H1 (cell line): ENCODE data around the gene C16orf89.

Experiments used
- CBX5 ChIP-seq: fragments of 300-800, 300-1000 bp; sonication (generic); IDR thresholded peaks from 2 replicates; pipeline ENCODE4 v1.7.1; 2016; ENCODE audit warnings: antibody characterized with exemption, low read length, low read depth
- CHD1 ChIP-seq: IDR thresholded peaks from 2 replicates; pipeline ENCODE4 v1.6.1; 2012; ENCODE audit warnings: low read depth, low read length, improper control_type of control experiment
- CTCF ChIP-seq, 3 experiments: IDR thresholded peaks; 1 replicate in 2 of 3; 2 replicates in 1 of 3; pipeline versions ENCODE4 v1.5.1 to v1.6.1; 2011; ENCODE audit warnings: low read length in 3 of 3, mild to moderate bottlenecking in 3 of 3, inconsistent platforms in 2 of 3, low read depth in 1 of 3, moderate library complexity in 1 of 3; ENCODE audit not compliant: insufficient read depth in 1 of 3; ENCODE audit errors: control extremely low read depth in 1 of 3
- EZH2 ChIP-seq: fragments of 200-600 bp; sonication (generic); IDR thresholded peaks from 2 replicates; pipeline ENCODE4 v1.7.1; 2012; ENCODE audit warnings: low read depth, mild to moderate bottlenecking, moderate library complexity, low read length, inconsistent platforms; ENCODE audit not compliant: severe bottlenecking
- GABPA ChIP-seq: IDR thresholded peaks from 2 replicates; pipeline ENCODE4 v1.6.1; 2011; ENCODE audit warnings: mild to moderate bottlenecking, low read length, moderate library complexity, borderline replicate concordance; ENCODE audit not compliant: insufficient read depth
- MAFK ChIP-seq: IDR thresholded peaks from 2 replicates; pipeline ENCODE4 v1.6.1; 2012; ENCODE audit warnings: low read depth, mild to moderate bottlenecking, improper control_type of control experiment, low read length
- POLR2A ChIP-seq, 2 experiments: IDR thresholded peaks; 1 replicate in 1 of 2; 2 replicates in 1 of 2; pipeline ENCODE4 v1.6.1; 2011; ENCODE audit warnings: low read depth in 2 of 2, low read length in 2 of 2, mild to moderate bottlenecking in 2 of 2; ENCODE audit errors: control extremely low read depth in 1 of 2
- RAD21 ChIP-seq, 2 experiments: IDR thresholded peaks in 1 of 2; conservative IDR thresholded peaks in 1 of 2; 2 replicates each; pipeline ENCODE4 v1.6.1; 2011; ENCODE audit warnings: low read depth in 2 of 2, low read length in 2 of 2, improper control_type of control experiment in 1 of 2, inconsistent platforms in 1 of 2, mild to moderate bottlenecking in 1 of 2, moderate library complexity in 1 of 2
- RNF2 ChIP-seq: fragments of 200-900, 300-1000 bp; sonication (generic); IDR thresholded peaks from 2 replicates; pipeline ENCODE4 v1.7.1; 2016; ENCODE audit warnings: borderline replicate concordance, low read depth, mild to moderate bottlenecking, antibody characterized with exemption, low read length; ENCODE audit not compliant: poor library complexity, severe bottlenecking; ENCODE audit errors: missing control alignments
- TBP ChIP-seq: IDR thresholded peaks from 2 replicates; pipeline ENCODE4 v1.6.1; 2011; ENCODE audit warnings: low read depth, low read length, improper control_type of control experiment
- ZNF274 ChIP-seq: IDR thresholded peaks from 2 replicates; pipeline ENCODE4 v1.7.0; 2012; ENCODE audit warnings: low read length, borderline replicate concordance; ENCODE audit errors: extremely low read depth
- TF ChIP-seq, protein P1 (sequence below): IDR thresholded peaks from 2 replicates; pipeline ENCODE4 v1.6.1; 2012; ENCODE audit warnings: inconsistent platforms

DNA sequence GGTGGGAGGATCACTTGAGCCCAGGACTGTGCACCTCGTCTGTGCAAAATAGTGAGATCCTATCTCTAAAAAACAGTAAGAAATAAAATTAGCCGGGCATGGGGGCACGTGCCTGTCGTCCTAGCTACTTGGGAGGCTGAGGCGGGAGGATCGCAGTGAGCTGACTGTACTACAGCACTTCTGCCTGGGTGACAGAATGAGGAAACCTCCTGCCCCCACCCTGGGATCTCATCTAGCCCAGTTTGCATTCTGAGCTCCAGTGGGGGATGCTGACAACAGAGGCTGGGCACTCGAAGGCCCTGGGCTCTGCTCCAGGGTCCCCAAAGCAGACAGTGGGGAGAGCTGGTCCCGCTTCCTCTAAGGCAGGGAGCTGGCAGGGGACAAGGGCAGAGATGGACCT, 39.1 kb downstream of the C16orf89 start:
- TF ChIP-seq RNF2 (no peak), EZH2 (no peak), CTCF (IDR thresholded peaks at IDR 0.05; ENCODE audit: control extremely low read depth in 1 of 3, insufficient read depth in 1 of 3, low read depth in 1 of 3, low read length in 3 of 3) (no peak), CHD1 (no peak), RAD21 (IDR thresholded peaks at IDR 0.05 in 1 of 2, conservative IDR thresholded peaks at IDR 0.05 in 1 of 2; ENCODE audit: low read depth in 2 of 2, low read length in 2 of 2) (no peak), POLR2A (IDR thresholded peaks at IDR 0.05; ENCODE audit: control extremely low read depth in 1 of 2, low read depth in 2 of 2, low read length in 2 of 2) (no peak), TBP (no peak), GABPA (no peak), MAFK (no peak), ZNF274 (no peak), CBX5 (no peak)
- TF ChIP-seq, protein P1, sequence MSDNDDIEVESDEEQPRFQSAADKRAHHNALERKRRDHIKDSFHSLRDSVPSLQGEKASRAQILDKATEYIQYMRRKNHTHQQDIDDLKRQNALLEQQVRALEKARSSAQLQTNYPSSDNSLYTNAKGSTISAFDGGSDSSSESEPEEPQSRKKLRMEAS, result no peak
